IMR-90 (cell line): ENCODE measurements around the gene LLGL2. TPM values are rescaled to one million over a fixed set of nuclear protein-coding genes. Genes with fewer than 3 reads are reported as not detected.

Source experiments
- ATAC-seq: fragments of 200-7000 bp; cut with Tn5 transposase; 2 replicates; pipeline ENCODE4 v1.9.1; 2020; ENCODE audit warnings: low read depth, mild to moderate bottlenecking, moderate library complexity
- BruUV-seq: library from RNA; stranded (reverse); fragments of 400-500 nt; replicated peaks from 2 replicates; lab custom pipeline; 2021; lab: Mats Ljungman, UMichigan
- CTCF ChIA-PET: fragments of 300-600 bp; formaldehyde crosslinking; extraction: SDS; loops from one replicate; lab custom pipeline; 2021; ENCODE audit warnings: antibody characterized with exemption; lab: Yijun Ruan, JAX
- POLR2A ChIA-PET: fragments of 300-600 bp; sonication (Branson Sonifier 250); formaldehyde crosslinking; loops from one replicate; lab custom pipeline; 2022; ENCODE audit warnings: antibody characterized with exemption; ENCODE audit not compliant: unreplicated experiment; lab: Charles Lee
- DNase-seq: peaks from one replicate; pipeline ENCODE4 v3.0.0; 2013
- H2AFZ ChIP-seq: replicated peaks from 2 replicates; pipeline ENCODE3; 2013; ENCODE audit warnings: low read length, mild to moderate bottlenecking; ENCODE audit not compliant: poor library complexity
- H2AK5ac ChIP-seq: 2 replicates; pipeline ENCODE4 v1.6.1; 2013; ENCODE audit warnings: low read depth, low read length, inconsistent platforms
- H2AK9ac ChIP-seq: replicated peaks from 2 replicates; pipeline ENCODE3; 2013; ENCODE audit warnings: mild to moderate bottlenecking, low read depth, low read length, moderate library complexity; ENCODE audit not compliant: poor library complexity
- H2BK120ac ChIP-seq: 2 replicates; pipeline ENCODE4 v1.6.1; 2013; ENCODE audit warnings: low read depth, low read length, inconsistent platforms
- H2BK15ac ChIP-seq: 3 replicates; pipeline ENCODE4 v1.6.1; 2013; ENCODE audit warnings: low read depth, low read length, inconsistent platforms
- H2BK20ac ChIP-seq: 2 replicates; pipeline ENCODE4 v1.6.1; 2013; ENCODE audit warnings: low read depth, mild to moderate bottlenecking, inconsistent platforms, low read length, moderate library complexity
- H2BK5ac ChIP-seq: 2 replicates; pipeline ENCODE4 v1.6.1; 2013; ENCODE audit warnings: mild to moderate bottlenecking, low read depth, low read length, inconsistent platforms; ENCODE audit not compliant: poor library complexity, severe bottlenecking
- H3K14ac ChIP-seq: replicated peaks from 2 replicates; pipeline ENCODE4 v1.6.1; 2013; ENCODE audit warnings: low read depth, low read length, inconsistent platforms
- H3K18ac ChIP-seq: 2 replicates; pipeline ENCODE4 v1.6.1; 2013; ENCODE audit warnings: low read depth, low read length, control low read depth
- H3K23ac ChIP-seq: 2 replicates; pipeline ENCODE4 v1.6.1; 2013; ENCODE audit warnings: low read depth, low read length, inconsistent platforms
- H3K27ac ChIP-seq: 2 replicates; pipeline ENCODE4 v1.5.1; 2013; ENCODE audit warnings: mild to moderate bottlenecking, control low read depth, low read length; ENCODE audit not compliant: insufficient read depth
- H3K27me3 ChIP-seq: 2 replicates; pipeline ENCODE4 v1.6.1; 2013; ENCODE audit warnings: low read length; ENCODE audit not compliant: control insufficient read depth, insufficient read depth
- H3K36me3 ChIP-seq: 2 replicates; pipeline ENCODE4 v1.6.1; 2013; ENCODE audit warnings: low read length, mixed read lengths; ENCODE audit not compliant: control insufficient read depth, insufficient read depth
- H3K4ac ChIP-seq: 2 replicates; pipeline ENCODE4 v1.6.1; 2013; ENCODE audit warnings: low read depth, low read length, inconsistent platforms
- H3K4me1 ChIP-seq: 2 replicates; pipeline ENCODE4 v1.6.1; 2013; ENCODE audit warnings: low read length, mixed read lengths; ENCODE audit not compliant: control insufficient read depth, insufficient read depth
- H3K4me2 ChIP-seq: 2 replicates; pipeline ENCODE4 v1.6.1; 2013; ENCODE audit warnings: low read depth, mild to moderate bottlenecking, control low read depth, low read length, moderate library complexity
- H3K4me3 ChIP-seq: 2 replicates; pipeline ENCODE4 v1.5.1; 2013; ENCODE audit warnings: low read depth, mild to moderate bottlenecking, control low read depth, low read length, moderate library complexity; ENCODE audit not compliant: insufficient read depth
- H3K56ac ChIP-seq: 2 replicates; pipeline ENCODE4 v1.6.1; 2013; ENCODE audit warnings: low read length, inconsistent platforms; ENCODE audit not compliant: insufficient read depth; ENCODE audit errors: extremely low read depth
- H3K79me1 ChIP-seq, 2 experiments: 2 replicates each; pipeline ENCODE4 v1.6.1; 2013; ENCODE audit warnings: low read length in 2 of 2, inconsistent platforms in 1 of 2, low read depth in 1 of 2
- H3K9ac ChIP-seq: 2 replicates; pipeline ENCODE4 v1.6.1; 2013; ENCODE audit warnings: low read depth, low read length, control low read depth
- H3K9me1 ChIP-seq: 2 replicates; pipeline ENCODE4 v1.6.1; 2013; ENCODE audit warnings: low read length, inconsistent platforms; ENCODE audit not compliant: insufficient read depth
- H3K9me3 ChIP-seq: 2 replicates; pipeline ENCODE4 v1.6.1; 2013; ENCODE audit warnings: low read length; ENCODE audit not compliant: control insufficient read depth, insufficient read depth
- H4K20me1 ChIP-seq: 2 replicates; pipeline ENCODE4 v1.6.1; 2013; ENCODE audit warnings: low read length, inconsistent platforms; ENCODE audit not compliant: insufficient read depth
- H4K5ac ChIP-seq: 2 replicates; pipeline ENCODE4 v1.6.1; 2013; ENCODE audit warnings: mild to moderate bottlenecking, low read depth, low read length, control low read depth
- H4K8ac ChIP-seq, 2 experiments: 2 replicates each; pipeline ENCODE4 v1.6.1; 2013; ENCODE audit warnings: low read depth in 2 of 2, low read length in 2 of 2, control low read depth in 1 of 2, inconsistent platforms in 1 of 2
- H4K91ac ChIP-seq: 2 replicates; pipeline ENCODE4 v1.6.1; 2013; ENCODE audit warnings: low read depth, low read length, inconsistent platforms; ENCODE audit not compliant: insufficient read depth
- CEBPB ChIP-seq: IDR thresholded peaks from 2 replicates; pipeline ENCODE4 v1.6.1; 2012; ENCODE audit warnings: low read depth, low read length, improper control_type of control experiment
- ELK1 ChIP-seq: fragments of 150-350 bp; IDR thresholded peaks from 2 replicates; pipeline ENCODE4 v1.6.1; 2016; ENCODE audit warnings: low read depth, mild to moderate bottlenecking, low read length, moderate library complexity, borderline replicate concordance
- RCOR1 ChIP-seq: IDR thresholded peaks from 2 replicates; pipeline ENCODE4 v1.6.1; 2012; ENCODE audit warnings: mild to moderate bottlenecking, low read length, improper control_type of control experiment; ENCODE audit not compliant: insufficient replicate concordance
- RFX5 ChIP-seq: IDR thresholded peaks from 2 replicates; pipeline ENCODE4 v1.8.0; 2012; ENCODE audit warnings: low read depth, mild to moderate bottlenecking, low read length, moderate library complexity
- USF2 ChIP-seq: fragments of 150-350 bp; IDR thresholded peaks from 2 replicates; pipeline ENCODE4 v1.6.1; 2017; ENCODE audit warnings: mild to moderate bottlenecking, antibody characterized with exemption, low read length, low read depth
- WGBS, 2 experiments: methylation state at CpG; one replicate each; pipeline versions ENCODE4 v1.1.5 to v1.1.7; 2013; ENCODE audit warnings: missing lambda C conversion rate in 2 of 2; ENCODE audit not compliant: insufficient read length in 1 of 2; ENCODE audit errors: extremely low coverage in 2 of 2; 5-methylcytosine and 5-hydroxymethylcytosine counted together
- dilution Hi-C: fragments of 300-500 bp; cut with HindIII; formaldehyde crosslinking; loops from one replicate; pipeline ENCODE4 v1.14.3; 2018; ENCODE audit warnings: low sequenced_read_pairs; ENCODE audit not compliant: unreplicated experiment
- in situ Hi-C: fragments of 300-500 bp; cut with MboI; formaldehyde crosslinking; loops from 3 replicates; pipeline ENCODE4 v1.14.3; 2019; ENCODE audit warnings: low sequenced_read_pairs, inconsistent platforms, mixed read lengths
- intact Hi-C: fragments of 100-400 bp; cut with micrococcal nuclease; formaldehyde crosslinking; loops from 2 replicates; pipeline ENCODE4 v1.10.0; 2022
- polyA plus RNA-seq, 3 experiments: library from polyadenylated mRNA; depleted of rRNA; stranded (reverse); fragments of >200 nt; gene quantifications; 2 replicates each; pipeline ENCODE4 v1.2.3, GENCODE V29; 2012; ENCODE audit warnings: low replicate concordance in 1 of 3
- total RNA-seq: library from RNA; depleted of rRNA; stranded (reverse); fragments of >200 nt; gene quantifications from 2 replicates; pipeline ENCODE4 v1.2.3, GENCODE V29; 2012

The LLGL2 gene
- total and polyA plus RNA-seq, 2 of the 4 experiments (the other 2 are of a cell fraction): 0.54 to 0.72 TPM

GRCh38 chr17:75615301-75615700, 89.8 kb downstream of the LLGL2 start:
- no peak overlapping the region for H4K5ac ChIP-seq
- H3K9me3 ChIP-seq: no peaks in the 10 kb centered on the region
- no peak overlapping the region for H3K4me3 ChIP-seq
- H3K18ac ChIP-seq: no peak overlapping the region
- BruUV-seq: no TSS peak
- H3K4ac ChIP-seq: no peak overlapping the region
- in situ Hi-C loops: no loop called here
- H3K4me1 ChIP-seq: no peaks in the 10 kb centered on the region
- ChIA-PET CTCF (interaction anchor here (1.1 kb wide), 1 partner anchor 14 kb away, joined by 3 read pairs; no protein-coding TSS in a partner anchor), POLR2A (no interaction called here)
- no peak overlapping the region for H3K4me2 ChIP-seq
- H2BK5ac ChIP-seq: no peak overlapping the region
- H3K9ac ChIP-seq: no peak overlapping the region
- no peak for DNase-seq
- H2AK5ac ChIP-seq: no peak overlapping the region
- H3K36me3 ChIP-seq: no peaks in the 10 kb centered on the region
- no peaks in the 10 kb centered on the region for H3K9me1 ChIP-seq
- no peaks in the 10 kb centered on the region for H4K20me1 ChIP-seq
- H3K79me1 ChIP-seq: no peaks in the 10 kb centered on the region
- H3K14ac ChIP-seq: no peak overlapping the region
- TF ChIP-seq USF2 (no peak), CEBPB (no peak), RFX5 (no peak), RCOR1 (no peak), ELK1 (no peak)
- 80% methylated on average over 8 of the region's 11 CpGs; no CpG with 5 or more reads in 1 of the 2 experiments for WGBS, 2 experiments
- H2BK120ac ChIP-seq: no peak overlapping the region
- no peak overlapping the region for H2BK15ac ChIP-seq
- H4K8ac ChIP-seq: no peak overlapping the region
- no peak overlapping the region for H2BK20ac ChIP-seq
- H2AFZ ChIP-seq: peak overlapping the region; percentile 43
- dilution Hi-C loops: no loop called here
- ATAC-seq: no peak
- H3K56ac ChIP-seq: no peak overlapping the region
- no peak overlapping the region for H3K27ac ChIP-seq
- H3K23ac ChIP-seq: no peak overlapping the region
- H4K91ac ChIP-seq: no peak overlapping the region
- intact Hi-C loops: no loop called here
- H2AK9ac ChIP-seq: no peak overlapping the region
- peaks cover 18% of the 10 kb centered on the region; the same call in 1 of the 2 replicates for H3K27me3 ChIP-seq
